Vagina (tissue), 2 donors: Measurements from ENCODE around the gene GALR2.

Source experiments
- CTCF ChIP-seq, 3 experiments: fragments of 450-650 bp in 2 of 3; fragments of 200-600 bp in 1 of 3; sonication (generic) in 1 of 3; IDR thresholded peaks; one replicate each; pipeline ENCODE4 v1.5.1; 2017 to 2019; ENCODE audit warnings: antibody characterized with exemption in 3 of 3, mild to moderate bottlenecking in 2 of 3, moderate library complexity in 2 of 3
- POLR2A ChIP-seq, 2 donors: fragments of 450-650 bp; IDR thresholded peaks; one replicate each; pipeline ENCODE4 v1.6.1; 2017; ENCODE audit warnings: antibody characterized with exemption in 2 of 2, mild to moderate bottlenecking in 2 of 2, moderate library complexity in 2 of 2
- POLR2AphosphoS5 ChIP-seq, 2 donors: sonication (generic); formaldehyde crosslinking; IDR thresholded peaks; one replicate each; pipeline ENCODE4 v1.9.0; 2017; ENCODE audit warnings: antibody characterized with exemption in 2 of 2, mild to moderate bottlenecking in 2 of 2, low read depth in 1 of 2; ENCODE audit not compliant: insufficient read depth in 1 of 2

GRCh38 chr17:76080768-76081287 lies 6.2 kb downstream of the GALR2 start:
- TF ChIP-seq CTCF (IDR thresholded peaks at IDR 0.05) (no peak), POLR2A (IDR thresholded peaks at IDR 0.05) (no peak), POLR2AphosphoS5 (IDR thresholded peaks at IDR 0.05; ENCODE audit: insufficient read depth in 1 of 2, low read depth in 1 of 2) (no peak)
